Stimulated activated memory B cell treated with anti-CD40 and anti-IgM and Interleukin-4, amounts not matched to agents 10 μg/mL and 1 μg/mL and 100 μg/mL, for 72 hours (primary cell): ENCODE measurements around the gene LRRC3.
"Not testable (repeated sequence)": the region's sequence is repeated elsewhere in the genome, so short reads cannot be mapped to it uniquely, and the experiment has no call there.

Experiments
- ATAC-seq: fragments of 150-1000 bp; cut with Tn5 transposase; 2 replicates; pipeline ENCODE4 v1.10.0; 2021
- H3K27ac Mint-ChIP-seq: one replicate; pipeline ENCODE4 v1.8.0; 2022; ENCODE audit warnings: mild to moderate bottlenecking, mixed read lengths
- H3K27me3 Mint-ChIP-seq: one replicate; pipeline ENCODE4 v1.8.0; 2022; ENCODE audit warnings: mixed read lengths
- H3K36me3 Mint-ChIP-seq: one replicate; pipeline ENCODE4 v1.8.0; 2022; ENCODE audit warnings: mixed read lengths
- H3K4me1 Mint-ChIP-seq: one replicate; pipeline ENCODE4 v1.8.0; 2022; ENCODE audit warnings: mixed read lengths
- H3K4me3 Mint-ChIP-seq: one replicate; pipeline ENCODE4 v1.8.0; 2022; ENCODE audit warnings: mild to moderate bottlenecking, moderate library complexity, mixed read lengths
- H3K9me3 Mint-ChIP-seq: one replicate; pipeline ENCODE4 v1.8.0; 2022; ENCODE audit warnings: mixed read lengths

Gene LRRC3

GRCh38 chr21:44499631-44500030 is 44.3 kb downstream of the LRRC3 start:
- H3K27ac Mint-ChIP-seq: no peak overlapping the region
- no peaks in the 10 kb centered on the region for H3K9me3 Mint-ChIP-seq
- H3K4me3 Mint-ChIP-seq: no peak overlapping the region
- peak; percentile 51 for ATAC-seq
- H3K4me1 Mint-ChIP-seq: peaks cover 18% of the 10 kb centered on the region
- H3K36me3 Mint-ChIP-seq: no peaks in the 10 kb centered on the region
- H3K27me3 Mint-ChIP-seq: peaks cover 50% of the 10 kb centered on the region

- Mint-ChIP-seq H3K4me1 (peaks cover 18% of the 10 kb centered on the region), H3K27me3 (peaks cover 47% of the 10 kb centered on the region), H3K36me3 (no peaks in the 10 kb centered on the region), H3K9me3 (no peaks in the 10 kb centered on the region), H3K27ac (no peak overlapping the region), H3K4me3 (no peak overlapping the region)
- no peak for ATAC-seq
These were observed 44.8 kb downstream of the LRRC3 start for GRCh38 chr21:44500111-44500510.

GRCh38 chr21:44502171-44502958 is 47.1 kb downstream of the LRRC3 start:
- no peak for ATAC-seq
- peaks cover 41% of the 10 kb centered on the region for H3K27me3 Mint-ChIP-seq
- H3K27ac Mint-ChIP-seq: no peak overlapping the region
- no peak overlapping the region for H3K4me3 Mint-ChIP-seq
- no peaks in the 10 kb centered on the region for H3K36me3 Mint-ChIP-seq
- H3K4me1 Mint-ChIP-seq: peaks cover 18% of the 10 kb centered on the region
- H3K9me3 Mint-ChIP-seq: no peaks in the 10 kb centered on the region

GRCh38 chr21:44503006-44503889 is 47.9 kb downstream of the LRRC3 start:
- not testable (repeated sequence) for ATAC-seq, H3K9me3 Mint-ChIP-seq, H3K36me3 Mint-ChIP-seq, H3K4me3 Mint-ChIP-seq, H3K27ac Mint-ChIP-seq
- Mint-ChIP-seq H3K4me1 (peaks cover 18% of the 10 kb centered on the region), H3K27me3 (peaks cover 37% of the 10 kb centered on the region)

GRCh38 chr21:44503901-44504399 is 48.6 kb downstream of the LRRC3 start:
- no peak for ATAC-seq
- Mint-ChIP-seq H3K4me1 (peaks cover 18% of the 10 kb centered on the region), H3K27ac (no peak overlapping the region), H3K27me3 (peaks cover 40% of the 10 kb centered on the region), H3K36me3 (no peaks in the 10 kb centered on the region), H3K9me3 (no peaks in the 10 kb centered on the region), H3K4me3 (no peak overlapping the region)

- Mint-ChIP-seq H3K27me3 (peaks cover 52% of the 10 kb centered on the region), H3K27ac (no peak overlapping the region), H3K9me3 (no peaks in the 10 kb centered on the region), H3K4me1 (peaks cover 24% of the 10 kb centered on the region), H3K36me3 (no peaks in the 10 kb centered on the region), H3K4me3 (no peak overlapping the region)
- no peak for ATAC-seq
These were observed 50.5 kb downstream of the LRRC3 start for GRCh38 chr21:44505673-44506278.

GRCh38 chr21:44506279-44507255 is 51.3 kb downstream of the LRRC3 start:
- H3K27ac Mint-ChIP-seq: no peak overlapping the region
- H3K27me3 Mint-ChIP-seq: peaks cover 58% of the 10 kb centered on the region
- no peaks in the 10 kb centered on the region for H3K36me3 Mint-ChIP-seq
- H3K4me3 Mint-ChIP-seq: no peak overlapping the region
- peaks cover 24% of the 10 kb centered on the region for H3K4me1 Mint-ChIP-seq
- ATAC-seq: no peak
- no peaks in the 10 kb centered on the region for H3K9me3 Mint-ChIP-seq

- no peaks in the 10 kb centered on the region for H3K36me3 Mint-ChIP-seq
- no peak overlapping the region for H3K27ac Mint-ChIP-seq
- H3K4me1 Mint-ChIP-seq: peaks cover 17% of the 10 kb centered on the region
- H3K4me3 Mint-ChIP-seq: no peak overlapping the region
- H3K9me3 Mint-ChIP-seq: no peaks in the 10 kb centered on the region
- H3K27me3 Mint-ChIP-seq: peaks cover 57% of the 10 kb centered on the region
- no peak for ATAC-seq
These were observed 52.5 kb downstream of the LRRC3 start for GRCh38 chr21:44507673-44508425.

- no peak overlapping the region for H3K27ac Mint-ChIP-seq
- no peaks in the 10 kb centered on the region for H3K9me3 Mint-ChIP-seq
- H3K4me1 Mint-ChIP-seq: peaks cover 17% of the 10 kb centered on the region
- H3K27me3 Mint-ChIP-seq: peaks cover 53% of the 10 kb centered on the region
- ATAC-seq: no peak
- H3K4me3 Mint-ChIP-seq: no peak overlapping the region
- no peaks in the 10 kb centered on the region for H3K36me3 Mint-ChIP-seq
These were observed 53.1 kb downstream of the LRRC3 start for GRCh38 chr21:44508426-44508710.

GRCh38 chr21:44508711-44509445 is 53.6 kb downstream of the LRRC3 start:
- Mint-ChIP-seq H3K4me1 (peaks cover 12% of the 10 kb centered on the region), H3K36me3 (no peaks in the 10 kb centered on the region), H3K27ac (no peak overlapping the region), H3K9me3 (no peaks in the 10 kb centered on the region), H3K4me3 (no peak overlapping the region), H3K27me3 (peaks cover 50% of the 10 kb centered on the region)
- ATAC-seq: no peak

GRCh38 chr21:44509539-44509938 is 54.2 kb downstream of the LRRC3 start:
- no peak overlapping the region for H3K27ac Mint-ChIP-seq
- no peak for ATAC-seq
- H3K36me3 Mint-ChIP-seq: no peaks in the 10 kb centered on the region
- no peak overlapping the region for H3K4me3 Mint-ChIP-seq
- H3K9me3 Mint-ChIP-seq: no peaks in the 10 kb centered on the region
- H3K4me1 Mint-ChIP-seq: peaks cover 7% of the 10 kb centered on the region
- peaks cover 44% of the 10 kb centered on the region for H3K27me3 Mint-ChIP-seq

- H3K4me3 Mint-ChIP-seq: no peak overlapping the region
- peaks cover 7% of the 10 kb centered on the region for H3K4me1 Mint-ChIP-seq
- H3K36me3 Mint-ChIP-seq: no peaks in the 10 kb centered on the region
- H3K27ac Mint-ChIP-seq: no peak overlapping the region
- ATAC-seq: no peak
- no peaks in the 10 kb centered on the region for H3K9me3 Mint-ChIP-seq
- peaks cover 44% of the 10 kb centered on the region for H3K27me3 Mint-ChIP-seq
These were observed 54.8 kb downstream of the LRRC3 start for GRCh38 chr21:44510109-44510507.

- Mint-ChIP-seq H3K9me3 (no peaks in the 10 kb centered on the region), H3K27ac (no peak overlapping the region), H3K27me3 (peaks cover 44% of the 10 kb centered on the region), H3K4me3 (no peak overlapping the region), H3K36me3 (no peaks in the 10 kb centered on the region), H3K4me1 (peaks cover 7% of the 10 kb centered on the region)
- peak; percentile 65 for ATAC-seq
These were observed 55.4 kb downstream of the LRRC3 start for GRCh38 chr21:44510508-44511218.
